ENCODE data around the gene OBP2A.

Gene OBP2A

GRCh38 chr9:135521608-135522095 lies 24.3 kb upstream of the OBP2A start:
- Histone ChIP-seq H3K27me3 (ENCODE audit: control insufficient read depth in 5 of 5, insufficient read depth in 4 of 5, low read length in 5 of 5) (peaks cover 17 to 38% (median 32%) of the 10 kb centered on the region in 5 donors), H3K27ac (ENCODE audit: low read depth, low read length) (no peak overlapping the region), H3K4me1 (ENCODE audit: control insufficient read depth in 5 of 5, insufficient read depth in 5 of 5, low read length in 5 of 5) (no peaks in the 10 kb centered on the region), H3K4me3 (ENCODE audit: low read depth in 1 of 5, low read length in 5 of 5) (no peak overlapping the region), H3K9me3 (ENCODE audit: control insufficient read depth in 5 of 5, low read length in 5 of 5) (no peaks in the 10 kb centered on the region), H3K9ac (ENCODE audit: low read length in 5 of 5) (no peak overlapping the region), H3K36me3 (ENCODE audit: control insufficient read depth in 5 of 5, insufficient read depth in 5 of 5, low read length in 5 of 5) (no peaks in the 10 kb centered on the region)

GRCh38 chr9:135522137-135522877 lies 23.6 kb upstream of the OBP2A start:
- H3K9me3 ChIP-seq (ENCODE audit: control insufficient read depth in 5 of 5, low read length in 5 of 5) = no peaks in the 10 kb centered on the region
- H3K27ac ChIP-seq (ENCODE audit: low read depth, low read length) = no peak overlapping the region
- H3K27me3 ChIP-seq (ENCODE audit: control insufficient read depth in 5 of 5, insufficient read depth in 4 of 5, low read length in 5 of 5) = peaks cover 21 to 42% (median 36%) of the 10 kb centered on the region in 5 donors
- no peaks in the 10 kb centered on the region for H3K4me1 ChIP-seq (ENCODE audit: control insufficient read depth in 5 of 5, insufficient read depth in 5 of 5, low read length in 5 of 5)
- H3K36me3 ChIP-seq (ENCODE audit: control insufficient read depth in 5 of 5, insufficient read depth in 5 of 5, low read length in 5 of 5) = no peaks in the 10 kb centered on the region
- no peak overlapping the region for H3K4me3 ChIP-seq (ENCODE audit: low read depth in 1 of 5, low read length in 5 of 5)
- no peak overlapping the region for H3K9ac ChIP-seq (ENCODE audit: low read length in 5 of 5)

- H3K27me3 ChIP-seq (ENCODE audit: control insufficient read depth in 5 of 5, insufficient read depth in 4 of 5, low read length in 5 of 5) = peaks cover 21 to 42% (median 36%) of the 10 kb centered on the region in 5 donors
- no peaks in the 10 kb centered on the region for H3K36me3 ChIP-seq (ENCODE audit: control insufficient read depth in 5 of 5, insufficient read depth in 5 of 5, low read length in 5 of 5)
- no peak overlapping the region for H3K4me3 ChIP-seq (ENCODE audit: low read depth in 1 of 5, low read length in 5 of 5)
- H3K4me1 ChIP-seq (ENCODE audit: control insufficient read depth in 5 of 5, insufficient read depth in 5 of 5, low read length in 5 of 5) = no peaks in the 10 kb centered on the region
- no peaks in the 10 kb centered on the region for H3K9me3 ChIP-seq (ENCODE audit: control insufficient read depth in 5 of 5, low read length in 5 of 5)
- H3K27ac ChIP-seq (ENCODE audit: low read depth, low read length) = no peak overlapping the region
- no peak overlapping the region for H3K9ac ChIP-seq (ENCODE audit: low read length in 5 of 5)
Measured at GRCh38 chr9:135522931-135523330, 23.0 kb upstream of the OBP2A start.

- Histone ChIP-seq H3K27ac (ENCODE audit: low read depth, low read length) (no peak overlapping the region), H3K27me3 (ENCODE audit: control insufficient read depth in 5 of 5, insufficient read depth in 4 of 5, low read length in 5 of 5) (peaks cover 23 to 42% (median 36%) of the 10 kb centered on the region in 5 donors), H3K4me1 (ENCODE audit: control insufficient read depth in 5 of 5, insufficient read depth in 5 of 5, low read length in 5 of 5) (no peaks in the 10 kb centered on the region), H3K36me3 (ENCODE audit: control insufficient read depth in 5 of 5, insufficient read depth in 5 of 5, low read length in 5 of 5) (no peaks in the 10 kb centered on the region), H3K9me3 (ENCODE audit: control insufficient read depth in 5 of 5, low read length in 5 of 5) (no peaks in the 10 kb centered on the region), H3K9ac (ENCODE audit: low read length in 5 of 5) (no peak overlapping the region), H3K4me3 (ENCODE audit: low read depth in 1 of 5, low read length in 5 of 5) (no peak overlapping the region)
Measured at GRCh38 chr9:135523521-135524129, 22.3 kb upstream of the OBP2A start.

- H3K36me3 ChIP-seq (ENCODE audit: control insufficient read depth in 5 of 5, insufficient read depth in 5 of 5, low read length in 5 of 5) = no peaks in the 10 kb centered on the region
- H3K9ac ChIP-seq (ENCODE audit: low read length in 5 of 5) = no peak overlapping the region
- H3K4me3 ChIP-seq (ENCODE audit: low read depth in 1 of 5, low read length in 5 of 5) = no peak overlapping the region
- H3K27me3 ChIP-seq (ENCODE audit: control insufficient read depth in 5 of 5, insufficient read depth in 4 of 5, low read length in 5 of 5) = peaks cover 23 to 42% (median 36%) of the 10 kb centered on the region in 5 donors
- H3K27ac ChIP-seq (ENCODE audit: low read depth, low read length) = no peak overlapping the region
- no peaks in the 10 kb centered on the region for H3K4me1 ChIP-seq (ENCODE audit: control insufficient read depth in 5 of 5, insufficient read depth in 5 of 5, low read length in 5 of 5)
- H3K9me3 ChIP-seq (ENCODE audit: control insufficient read depth in 5 of 5, low read length in 5 of 5) = no peaks in the 10 kb centered on the region
Measured at GRCh38 chr9:135524130-135524861, 21.6 kb upstream of the OBP2A start.

- Histone ChIP-seq H3K36me3 (ENCODE audit: control insufficient read depth in 5 of 5, insufficient read depth in 5 of 5, low read length in 5 of 5) (no peaks in the 10 kb centered on the region), H3K4me1 (ENCODE audit: control insufficient read depth in 5 of 5, insufficient read depth in 5 of 5, low read length in 5 of 5) (no peaks in the 10 kb centered on the region), H3K27me3 (ENCODE audit: control insufficient read depth in 5 of 5, insufficient read depth in 4 of 5, low read length in 5 of 5) (peaks cover 24 to 43% (median 36%) of the 10 kb centered on the region in 5 donors), H3K9ac (ENCODE audit: low read length in 5 of 5) (no peak overlapping the region), H3K27ac (ENCODE audit: low read depth, low read length) (no peak overlapping the region), H3K9me3 (ENCODE audit: control insufficient read depth in 5 of 5, low read length in 5 of 5) (peaks cover 0 to 3% (median 0%) of the 10 kb centered on the region in 5 donors), H3K4me3 (ENCODE audit: low read depth in 1 of 5, low read length in 5 of 5) (no peak overlapping the region)
Measured at GRCh38 chr9:135525241-135526088, 20.5 kb upstream of the OBP2A start.

- Histone ChIP-seq H3K9me3 (ENCODE audit: control insufficient read depth in 5 of 5, low read length in 5 of 5) (peaks cover 0 to 7% (median 0%) of the 10 kb centered on the region in 5 donors), H3K27ac (ENCODE audit: low read depth, low read length) (no peak overlapping the region), H3K9ac (ENCODE audit: low read length in 5 of 5) (no peak overlapping the region), H3K4me1 (ENCODE audit: control insufficient read depth in 5 of 5, insufficient read depth in 5 of 5, low read length in 5 of 5) (no peaks in the 10 kb centered on the region), H3K4me3 (ENCODE audit: low read depth in 1 of 5, low read length in 5 of 5) (no peak overlapping the region), H3K36me3 (ENCODE audit: control insufficient read depth in 5 of 5, insufficient read depth in 5 of 5, low read length in 5 of 5) (no peaks in the 10 kb centered on the region), H3K27me3 (ENCODE audit: control insufficient read depth in 5 of 5, insufficient read depth in 4 of 5, low read length in 5 of 5) (peaks cover 26 to 47% (median 33%) of the 10 kb centered on the region in 5 donors)
Measured at GRCh38 chr9:135526089-135526729, 19.7 kb upstream of the OBP2A start.

- no peaks in the 10 kb centered on the region for H3K36me3 ChIP-seq (ENCODE audit: control insufficient read depth in 5 of 5, insufficient read depth in 5 of 5, low read length in 5 of 5)
- no peak overlapping the region for H3K4me3 ChIP-seq (ENCODE audit: low read depth in 1 of 5, low read length in 5 of 5)
- peaks cover 27 to 46% (median 30%) of the 10 kb centered on the region in 5 donors for H3K27me3 ChIP-seq (ENCODE audit: control insufficient read depth in 5 of 5, insufficient read depth in 4 of 5, low read length in 5 of 5)
- no peak overlapping the region for H3K27ac ChIP-seq (ENCODE audit: low read depth, low read length)
- peaks cover 0 to 7% (median 0%) of the 10 kb centered on the region in 5 donors for H3K9me3 ChIP-seq (ENCODE audit: control insufficient read depth in 5 of 5, low read length in 5 of 5)
- H3K4me1 ChIP-seq (ENCODE audit: control insufficient read depth in 5 of 5, insufficient read depth in 5 of 5, low read length in 5 of 5) = no peaks in the 10 kb centered on the region
- H3K9ac ChIP-seq (ENCODE audit: low read length in 5 of 5) = no peak overlapping the region
Measured at GRCh38 chr9:135526730-135527571, 19.0 kb upstream of the OBP2A start.

Measured in subcutaneous abdominal adipose tissue (tissue), 5 donors.